ENCODE measurements around the gene MEAK7.

- TF ChIP-seq CTCF (IDR thresholded peaks at IDR 0.05; ENCODE audit: low read depth, low read length, poor library complexity, severe bottlenecking), result no peak
- no peak for TF ChIP-seq EZH2phosphoT487 (IDR thresholded peaks at IDR 0.05; ENCODE audit: borderline replicate concordance, low read length)
These were observed 38.8 kb upstream of the MEAK7 start for GRCh38 chr16:84543253-84543652.

Data from DOHH2 (cell line).